Effector memory CD8-positive, alpha-beta T cell (primary cell): ENCODE data around the gene CCL18.
"Not testable (repeated sequence)": the region's sequence is repeated elsewhere in the genome, so short reads cannot be mapped to it uniquely, and the experiment has no call there.

ENCODE experiments used
- ATAC-seq: fragments of 150-1000 bp; cut with Tn5 transposase; replicated peaks from 2 replicates; pipeline ENCODE4 v1.10.0; 2021; ENCODE audit warnings: mild to moderate bottlenecking, moderate library complexity
- DNase-seq, 3 experiments: peaks; one replicate each; pipeline ENCODE4 v3.0.0; 2021
- H3K27ac Mint-ChIP-seq, 2 donors: one replicate each; pipeline ENCODE4 v1.8.0; 2022; ENCODE audit warnings: mild to moderate bottlenecking in 2 of 2, mixed read lengths in 2 of 2, moderate library complexity in 2 of 2
- H3K27me3 Mint-ChIP-seq, 2 donors: one replicate each; pipeline ENCODE4 v1.8.0; 2022; ENCODE audit warnings: mixed read lengths in 2 of 2
- H3K36me3 Mint-ChIP-seq: one replicate; pipeline ENCODE4 v1.8.0; 2022; ENCODE audit warnings: mild to moderate bottlenecking, moderate library complexity, mixed read lengths; ENCODE audit not compliant: insufficient read depth
- H3K4me1 Mint-ChIP-seq, 2 donors: one replicate each; pipeline ENCODE4 v1.8.0; 2022; ENCODE audit warnings: low read depth in 2 of 2, mixed read lengths in 2 of 2
- H3K4me3 Mint-ChIP-seq, 2 donors: one replicate each; pipeline ENCODE4 v1.8.0; 2022; ENCODE audit warnings: mild to moderate bottlenecking in 2 of 2, mixed read lengths in 2 of 2, moderate library complexity in 2 of 2
- H3K9me3 Mint-ChIP-seq, 2 donors: one replicate each; pipeline ENCODE4 v1.8.0; 2022; ENCODE audit warnings: mixed read lengths in 2 of 2

CCL18 gene

GRCh38 chr17:36094746-36095145, 30.7 kb downstream of the CCL18 start:
- peak overlapping the region; percentile 27 to 95 for H3K27ac Mint-ChIP-seq
- H3K9me3 Mint-ChIP-seq, result no peaks in the 10 kb centered on the region
- H3K4me1 Mint-ChIP-seq, result peaks cover 38 to 69% of the 10 kb centered on the region in 2 donors
- H3K27me3 Mint-ChIP-seq, result no peaks in the 10 kb centered on the region
- H3K4me3 Mint-ChIP-seq, result peak overlapping the region; percentile 1 to 28
- DNase-seq (no peak), ATAC-seq (peak; percentile 29)
- peaks cover 14% of the 10 kb centered on the region for H3K36me3 Mint-ChIP-seq

- H3K27ac Mint-ChIP-seq, result peak overlapping the region; percentile 74 to 95
- no peak for DNase-seq
- H3K36me3 Mint-ChIP-seq, result peaks cover 8% of the 10 kb centered on the region
- peaks cover 36 to 64% of the 10 kb centered on the region in 2 donors for H3K4me1 Mint-ChIP-seq
- peak overlapping the region; percentile 28 to 43 for H3K4me3 Mint-ChIP-seq
- ATAC-seq, result no peak
- no peaks in the 10 kb centered on the region for H3K9me3 Mint-ChIP-seq
- H3K27me3 Mint-ChIP-seq, result no peaks in the 10 kb centered on the region
Measured at GRCh38 chr17:36095992-36096391, 31.9 kb downstream of the CCL18 start.

- H3K4me3 Mint-ChIP-seq, result not testable (repeated sequence)
- Mint-ChIP-seq H3K4me1 (peaks cover 39 to 61% of the 10 kb centered on the region in 2 donors), H3K36me3 (peaks cover 19% of the 10 kb centered on the region)
Measured at GRCh38 chr17:36099004-36099403, 34.9 kb downstream of the CCL18 start.

GRCh38 chr17:36103401-36103975, 39.4 kb downstream of the CCL18 start, which contains the start of gene CCL4:
TSS of gene CCL4 (plus strand) at chr17:36103827. CDS start at chr17:36103906, 79 bp downstream.
- not testable (repeated sequence) for H3K9me3 Mint-ChIP-seq, H3K27me3 Mint-ChIP-seq
- peak within 1 kb of the TSS; percentile 88 to 91 for H3K4me3 Mint-ChIP-seq
- peak within 1 kb of the TSS; percentile 88 to 96 for H3K27ac Mint-ChIP-seq
- H3K4me1 Mint-ChIP-seq, result peaks cover 56 to 71% of the 10 kb centered on the region in 2 donors
- DNase-seq (peak; percentile 53 to 64 (median 60)), ATAC-seq (peak; percentile 85)
- H3K36me3 Mint-ChIP-seq, result peaks cover 39% of the 10 kb centered on the region

More at GRCh38 chr17:36099004-36099403, 34.9 kb downstream of the CCL18 start:
- H3K9me3 Mint-ChIP-seq, H3K27me3 Mint-ChIP-seq, DNase-seq, ATAC-seq: not testable (repeated sequence)
- peak overlapping the region in 1 of 2 donors; percentile 16 for H3K27ac Mint-ChIP-seq

GRCh38 chr17:36104246-36104645, 40.2 kb downstream of the CCL18 start:
- ATAC-seq, result peak; percentile 14
- Mint-ChIP-seq H3K27ac (peak overlapping the region; percentile 88 to 96), H3K36me3 (peaks cover 42% of the 10 kb centered on the region), H3K4me1 (peaks cover 64 to 73% of the 10 kb centered on the region in 2 donors), H3K4me3 (peak overlapping the region; percentile 88 to 91)
- not testable (repeated sequence) for H3K27me3 Mint-ChIP-seq, H3K9me3 Mint-ChIP-seq, DNase-seq

GRCh38 chr17:36104701-36105181, 40.7 kb downstream of the CCL18 start:
- Mint-ChIP-seq H3K4me1 (peaks cover 64 to 71% of the 10 kb centered on the region in 2 donors), H3K27me3 (no peaks in the 10 kb centered on the region), H3K4me3 (peak overlapping the region; percentile 88 to 91), H3K36me3 (peaks cover 42% of the 10 kb centered on the region), H3K9me3 (no peaks in the 10 kb centered on the region), H3K27ac (peak overlapping the region; percentile 88 to 96)
- DNase-seq (no peak), ATAC-seq (no peak)

- no peaks in the 10 kb centered on the region for H3K9me3 Mint-ChIP-seq
- H3K27me3 Mint-ChIP-seq, result no peaks in the 10 kb centered on the region
- DNase-seq (no peak), ATAC-seq (no peak)
- H3K4me1 Mint-ChIP-seq, result peaks cover 59 to 74% of the 10 kb centered on the region in 2 donors
- peak overlapping the region; percentile 88 to 91 for H3K4me3 Mint-ChIP-seq
- peak overlapping the region; percentile 88 to 96 for H3K27ac Mint-ChIP-seq
- peaks cover 42% of the 10 kb centered on the region for H3K36me3 Mint-ChIP-seq
Measured at GRCh38 chr17:36105781-36106492, 41.9 kb downstream of the CCL18 start.

- ATAC-seq (no peak), DNase-seq (no peak)
- Mint-ChIP-seq H3K36me3 (peaks cover 42% of the 10 kb centered on the region), H3K27ac (peak overlapping the region; percentile 88 to 96), H3K4me3 (peak overlapping the region in 1 of 2 donors; percentile 91), H3K27me3 (no peaks in the 10 kb centered on the region), H3K9me3 (no peaks in the 10 kb centered on the region), H3K4me1 (peaks cover 59 to 78% of the 10 kb centered on the region in 2 donors)
Measured at GRCh38 chr17:36106493-36106835, 42.4 kb downstream of the CCL18 start.

- Mint-ChIP-seq H3K4me1 (peaks cover 59 to 83% of the 10 kb centered on the region in 2 donors), H3K27me3 (no peaks in the 10 kb centered on the region)
Measured at GRCh38 chr17:36107660-36108059, 43.6 kb downstream of the CCL18 start.

GRCh38 chr17:36108265-36108664, 44.2 kb downstream of the CCL18 start:
- not testable (repeated sequence) for H3K27me3 Mint-ChIP-seq, DNase-seq, H3K9me3 Mint-ChIP-seq, ATAC-seq
- Mint-ChIP-seq H3K36me3 (peaks cover 37% of the 10 kb centered on the region), H3K4me3 (peak overlapping the region; percentile 59 to 91), H3K4me1 (peaks cover 54 to 79% of the 10 kb centered on the region in 2 donors), H3K27ac (peak overlapping the region; percentile 76 to 96)

More at GRCh38 chr17:36107660-36108059, 43.6 kb downstream of the CCL18 start:
- peaks cover 42% of the 10 kb centered on the region for H3K36me3 Mint-ChIP-seq
- peak; percentile 38 to 50 (median 43) for DNase-seq
- peak overlapping the region; percentile 76 to 96 for H3K27ac Mint-ChIP-seq
- H3K9me3 Mint-ChIP-seq, result no peaks in the 10 kb centered on the region
- ATAC-seq, result peak; percentile 48
- peak overlapping the region; percentile 59 to 91 for H3K4me3 Mint-ChIP-seq

GRCh38 chr17:36111068-36111490, 47.0 kb downstream of the CCL18 start:
- no peak overlapping the region for H3K4me3 Mint-ChIP-seq
- no peak for ATAC-seq

GRCh38 chr17:36112572-36112971, 48.5 kb downstream of the CCL18 start:
- DNase-seq, result no peak
- ATAC-seq, result no peak
- H3K9me3 Mint-ChIP-seq, result no peaks in the 10 kb centered on the region
- H3K36me3 Mint-ChIP-seq, result peaks cover 5% of the 10 kb centered on the region
- H3K4me3 Mint-ChIP-seq, result no peak overlapping the region
- H3K27ac Mint-ChIP-seq, result no peak overlapping the region
- peaks cover 34 to 60% of the 10 kb centered on the region in 2 donors for H3K4me1 Mint-ChIP-seq
- H3K27me3 Mint-ChIP-seq, result no peaks in the 10 kb centered on the region

More at GRCh38 chr17:36111068-36111490, 47.0 kb downstream of the CCL18 start:
- Mint-ChIP-seq H3K27me3 (no peaks in the 10 kb centered on the region), H3K4me1 (peaks cover 42 to 64% of the 10 kb centered on the region in 2 donors), H3K36me3 (peaks cover 15% of the 10 kb centered on the region), H3K9me3 (no peaks in the 10 kb centered on the region), H3K27ac (peak overlapping the region in 1 of 2 donors; percentile 84)
- DNase-seq, result no peak

- H3K4me3 Mint-ChIP-seq, H3K36me3 Mint-ChIP-seq, H3K27me3 Mint-ChIP-seq, DNase-seq, ATAC-seq, H3K27ac Mint-ChIP-seq, H3K9me3 Mint-ChIP-seq: not testable (repeated sequence)
- H3K4me1 Mint-ChIP-seq, result peaks cover 31 to 56% of the 10 kb centered on the region in 2 donors
Measured at GRCh38 chr17:36113131-36113530, 49.1 kb downstream of the CCL18 start.
